Measurements from ENCODE around the gene FH. TPM values are rescaled to one million over a fixed set of nuclear protein-coding genes. Genes with fewer than 3 reads are reported as not detected.

The FH gene
- total RNA-seq, 1 experiment from 2014 or later = 215 TPM

GRCh38 chr1:241532864-241533263 lies 13.3 kb upstream of the FH start:
- Mint-ChIP-seq H3K27ac (ENCODE audit: low read depth, unreplicated experiment) (no peak overlapping the region), H3K27me3 (ENCODE audit: insufficient read depth, unreplicated experiment) (no peaks in the 10 kb centered on the region), H3K4me3 (ENCODE audit: unreplicated experiment) (no peak overlapping the region), H3K9me3 (ENCODE audit: unreplicated experiment) (no peaks in the 10 kb centered on the region), H3K4me1 (ENCODE audit: insufficient read depth, unreplicated experiment) (peaks cover 21% of the 10 kb centered on the region), H3K36me3 (ENCODE audit: insufficient read depth, unreplicated experiment) (no peaks in the 10 kb centered on the region)
- CTCF ChIA-PET = interaction anchor here (0.6 to 1.7 kb wide), 20 partner anchors 9 to 645 kb away, joined by 3 to 34 read pairs (median 5); partner anchors contain the start of gene MAP1LC3C
- DNase-seq (ENCODE audit: unreplicated experiment) = no peak
- intact Hi-C loops (cut with micrococcal nuclease) = loop anchor here (5.0 kb wide), 1 partner anchor 464 kb away; the partner anchor contains the start of gene MAP1LC3C
- no TSS peak for BruUV-seq (replicated peaks)
- TF ChIP-seq, protein P1, sequence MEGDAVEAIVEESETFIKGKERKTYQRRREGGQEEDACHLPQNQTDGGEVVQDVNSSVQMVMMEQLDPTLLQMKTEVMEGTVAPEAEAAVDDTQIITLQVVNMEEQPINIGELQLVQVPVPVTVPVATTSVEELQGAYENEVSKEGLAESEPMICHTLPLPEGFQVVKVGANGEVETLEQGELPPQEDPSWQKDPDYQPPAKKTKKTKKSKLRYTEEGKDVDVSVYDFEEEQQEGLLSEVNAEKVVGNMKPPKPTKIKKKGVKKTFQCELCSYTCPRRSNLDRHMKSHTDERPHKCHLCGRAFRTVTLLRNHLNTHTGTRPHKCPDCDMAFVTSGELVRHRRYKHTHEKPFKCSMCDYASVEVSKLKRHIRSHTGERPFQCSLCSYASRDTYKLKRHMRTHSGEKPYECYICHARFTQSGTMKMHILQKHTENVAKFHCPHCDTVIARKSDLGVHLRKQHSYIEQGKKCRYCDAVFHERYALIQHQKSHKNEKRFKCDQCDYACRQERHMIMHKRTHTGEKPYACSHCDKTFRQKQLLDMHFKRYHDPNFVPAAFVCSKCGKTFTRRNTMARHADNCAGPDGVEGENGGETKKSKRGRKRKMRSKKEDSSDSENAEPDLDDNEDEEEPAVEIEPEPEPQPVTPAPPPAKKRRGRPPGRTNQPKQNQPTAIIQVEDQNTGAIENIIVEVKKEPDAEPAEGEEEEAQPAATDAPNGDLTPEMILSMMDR (IDR thresholded peaks at IDR 0.05; ENCODE audit: unreplicated experiment) = no peak
- POLR2A ChIA-PET = interaction anchor here (0.6 to 3.0 kb wide), 17 partner anchors 14 to 304 kb away, joined by 3 to 28 read pairs (median 6); partner anchors contain the start of gene FH

- no peaks in the 10 kb centered on the region for H3K27me3 Mint-ChIP-seq (ENCODE audit: insufficient read depth, unreplicated experiment)
- ChIA-PET CTCF (interaction anchor here (0.6 to 1.7 kb wide), 23 partner anchors 9 to 1642 kb away, joined by 3 to 34 read pairs (median 5); partner anchors contain the start of gene MAP1LC3C), POLR2A (interaction anchor here (0.6 to 3.0 kb wide), 21 partner anchors 13 to 317 kb away, joined by 3 to 28 read pairs (median 4); partner anchors contain the start of genes CHML, FH and OPN3)
- peak; percentile 40 for DNase-seq (ENCODE audit: unreplicated experiment)
- peaks cover 21% of the 10 kb centered on the region for H3K4me1 Mint-ChIP-seq (ENCODE audit: insufficient read depth, unreplicated experiment)
- intact Hi-C loops (cut with micrococcal nuclease) = loop anchor here (5.0 kb wide), 1 partner anchor 465 kb away; the partner anchor contains the start of gene MAP1LC3C
- TF ChIP-seq, protein P1 (IDR thresholded peaks at IDR 0.05; ENCODE audit: unreplicated experiment) = no peak
- H3K36me3 Mint-ChIP-seq (ENCODE audit: insufficient read depth, unreplicated experiment) = no peaks in the 10 kb centered on the region
- no TSS peak for BruUV-seq (replicated peaks)
- H3K4me3 Mint-ChIP-seq (ENCODE audit: unreplicated experiment) = peak within 1 kb of the TSS; percentile 74
- peak within 1 kb of the TSS; percentile 80 for H3K27ac Mint-ChIP-seq (ENCODE audit: low read depth, unreplicated experiment)
- no peaks in the 10 kb centered on the region for H3K9me3 Mint-ChIP-seq (ENCODE audit: unreplicated experiment)
These were observed 12.6 kb upstream of the FH start, which contains the start of gene KMO for GRCh38 chr1:241532162-241532531. TSS of gene KMO (plus strand) at chr1:241532378. CDS start at chr1:241532445, 67 bp downstream.

DNA sequence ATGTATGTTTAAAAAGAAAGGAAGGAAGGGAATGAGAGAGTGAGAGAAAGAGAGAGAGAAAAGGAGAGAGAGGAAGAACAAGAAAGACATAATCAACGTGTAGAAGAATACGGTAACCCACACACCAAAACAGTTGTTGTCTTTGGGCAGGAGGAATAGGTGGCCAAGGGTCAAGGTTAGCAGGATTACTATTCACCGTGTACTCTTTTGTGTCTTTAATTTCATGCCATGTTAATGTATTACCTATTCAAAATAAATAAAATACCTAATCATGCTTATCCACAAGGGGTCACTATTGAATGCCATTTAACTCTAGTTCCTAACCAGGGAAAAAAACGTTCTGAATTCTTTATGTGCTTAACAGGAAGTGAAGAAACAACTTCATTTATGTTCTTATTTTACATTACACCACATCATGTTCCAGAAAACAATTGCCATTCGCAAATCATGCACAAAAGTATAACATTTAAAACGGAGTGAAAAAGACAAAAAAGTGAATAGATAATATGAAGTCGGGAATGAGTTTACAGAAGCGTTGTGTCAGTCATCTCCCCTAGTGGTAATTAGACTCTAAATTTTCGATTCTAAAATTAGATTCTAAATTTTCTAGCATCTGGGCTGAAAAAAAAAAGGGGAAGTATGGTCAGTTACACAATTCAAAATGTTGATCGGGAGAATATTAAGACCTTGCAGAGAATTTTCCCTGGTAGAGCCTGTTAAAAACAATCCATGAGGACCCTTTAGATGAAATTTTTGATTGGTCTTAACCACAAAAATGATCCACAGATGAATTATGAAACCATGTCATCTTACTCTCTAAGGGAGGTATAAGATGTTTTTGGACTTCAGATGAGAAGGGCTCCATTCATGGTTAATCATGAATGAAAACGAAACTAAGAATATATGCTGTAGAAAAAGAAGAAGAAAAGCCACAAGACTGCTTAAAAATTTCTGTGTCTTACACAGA lies 11.9 kb upstream of the FH start:
- Mint-ChIP-seq H3K4me1 (ENCODE audit: insufficient read depth, unreplicated experiment) (peaks cover 21% of the 10 kb centered on the region), H3K27ac (ENCODE audit: low read depth, unreplicated experiment) (peak overlapping the region; percentile 80), H3K27me3 (ENCODE audit: insufficient read depth, unreplicated experiment) (no peaks in the 10 kb centered on the region), H3K36me3 (ENCODE audit: insufficient read depth, unreplicated experiment) (no peaks in the 10 kb centered on the region), H3K9me3 (ENCODE audit: unreplicated experiment) (no peaks in the 10 kb centered on the region), H3K4me3 (ENCODE audit: unreplicated experiment) (peak overlapping the region; percentile 74)
- TSS peak; percentile 66 for BruUV-seq (replicated peaks)
- TF ChIP-seq, protein P1 (IDR thresholded peaks at IDR 0.05; ENCODE audit: unreplicated experiment) = peak; percentile 77
- intact Hi-C loops (cut with micrococcal nuclease) = loop anchor here (1.0 to 5.0 kb wide), 9 partner anchors 60 to 485 kb away; partner anchors contain the start of gene MAP1LC3C
- DNase-seq (ENCODE audit: unreplicated experiment) = peak; percentile 91
- ChIA-PET CTCF (interaction anchor here (0.6 to 7.7 kb wide), 52 partner anchors 10 to 1790 kb away, joined by 3 to 84 read pairs (median 4); partner anchors contain the start of gene MAP1LC3C), POLR2A (interaction anchor here (0.6 to 3.0 kb wide), 28 partner anchors 10 to 674 kb away, joined by 3 to 28 read pairs (median 4); partner anchors contain the start of genes CHML, FH and OPN3)
